AG10803 (cell line): Measurements from ENCODE around the gene PDGFRB.

Experiments used
- DNase-seq: peaks from one replicate; pipeline ENCODE4 v3.0.0; 2010; ENCODE audit warnings: low read depth
- H3K4me3 ChIP-seq: 2 replicates; pipeline ENCODE4 v1.5.1; 2011; ENCODE audit warnings: mild to moderate bottlenecking, low read length, control low read depth
- TF ChIP-seq, protein P1 (sequence below): conservative IDR thresholded peaks from 2 replicates; pipeline ENCODE4 v1.5.1; 2011; ENCODE audit warnings: mild to moderate bottlenecking, low read length, control low read depth, inconsistent platforms

PDGFRB gene

DNA sequence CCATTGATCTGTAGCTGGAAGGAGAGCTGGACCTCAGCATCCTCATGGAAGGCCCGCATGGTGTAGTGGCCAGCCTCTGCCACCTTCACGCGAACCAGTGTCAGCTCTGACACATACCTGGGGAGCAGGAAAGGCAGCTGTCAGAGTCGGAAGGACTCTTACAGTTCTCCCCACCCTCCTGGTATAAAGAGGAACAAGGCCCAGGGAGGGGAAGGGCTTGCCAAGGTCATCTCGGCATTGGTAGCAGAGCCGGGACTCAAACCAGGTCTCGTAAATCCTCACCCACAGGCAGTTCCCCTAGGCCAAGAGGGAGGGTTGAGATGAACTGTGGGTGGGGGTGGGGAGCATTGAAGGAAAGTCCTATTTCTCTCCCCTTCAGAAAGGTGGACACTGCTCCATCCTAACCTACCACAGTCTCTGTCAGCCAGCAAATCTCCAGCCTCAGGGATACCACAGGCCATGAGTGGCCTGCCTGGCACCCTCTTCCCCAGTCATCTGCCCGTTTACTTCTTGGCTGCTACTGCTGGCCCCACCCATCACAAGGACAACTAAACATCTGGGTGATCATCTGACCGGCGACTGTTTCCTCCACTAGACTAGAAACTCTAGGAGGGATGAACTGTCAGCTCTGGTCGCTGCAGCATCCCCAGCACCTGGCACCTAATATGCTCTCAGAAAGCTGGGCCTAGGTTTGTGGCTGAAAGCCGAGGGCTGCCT, 23.5 kb downstream of the PDGFRB start:
- DNase-seq = peak; percentile 68
- TF ChIP-seq, protein P1, sequence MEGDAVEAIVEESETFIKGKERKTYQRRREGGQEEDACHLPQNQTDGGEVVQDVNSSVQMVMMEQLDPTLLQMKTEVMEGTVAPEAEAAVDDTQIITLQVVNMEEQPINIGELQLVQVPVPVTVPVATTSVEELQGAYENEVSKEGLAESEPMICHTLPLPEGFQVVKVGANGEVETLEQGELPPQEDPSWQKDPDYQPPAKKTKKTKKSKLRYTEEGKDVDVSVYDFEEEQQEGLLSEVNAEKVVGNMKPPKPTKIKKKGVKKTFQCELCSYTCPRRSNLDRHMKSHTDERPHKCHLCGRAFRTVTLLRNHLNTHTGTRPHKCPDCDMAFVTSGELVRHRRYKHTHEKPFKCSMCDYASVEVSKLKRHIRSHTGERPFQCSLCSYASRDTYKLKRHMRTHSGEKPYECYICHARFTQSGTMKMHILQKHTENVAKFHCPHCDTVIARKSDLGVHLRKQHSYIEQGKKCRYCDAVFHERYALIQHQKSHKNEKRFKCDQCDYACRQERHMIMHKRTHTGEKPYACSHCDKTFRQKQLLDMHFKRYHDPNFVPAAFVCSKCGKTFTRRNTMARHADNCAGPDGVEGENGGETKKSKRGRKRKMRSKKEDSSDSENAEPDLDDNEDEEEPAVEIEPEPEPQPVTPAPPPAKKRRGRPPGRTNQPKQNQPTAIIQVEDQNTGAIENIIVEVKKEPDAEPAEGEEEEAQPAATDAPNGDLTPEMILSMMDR = no peak
- H3K4me3 ChIP-seq = no peak overlapping the region

GRCh38 chr5:150131461-150131860, 24.2 kb downstream of the PDGFRB start:
- H3K4me3 ChIP-seq = no peak overlapping the region
- peak; percentile 57 for DNase-seq
- TF ChIP-seq, protein P1 = no peak

DNA sequence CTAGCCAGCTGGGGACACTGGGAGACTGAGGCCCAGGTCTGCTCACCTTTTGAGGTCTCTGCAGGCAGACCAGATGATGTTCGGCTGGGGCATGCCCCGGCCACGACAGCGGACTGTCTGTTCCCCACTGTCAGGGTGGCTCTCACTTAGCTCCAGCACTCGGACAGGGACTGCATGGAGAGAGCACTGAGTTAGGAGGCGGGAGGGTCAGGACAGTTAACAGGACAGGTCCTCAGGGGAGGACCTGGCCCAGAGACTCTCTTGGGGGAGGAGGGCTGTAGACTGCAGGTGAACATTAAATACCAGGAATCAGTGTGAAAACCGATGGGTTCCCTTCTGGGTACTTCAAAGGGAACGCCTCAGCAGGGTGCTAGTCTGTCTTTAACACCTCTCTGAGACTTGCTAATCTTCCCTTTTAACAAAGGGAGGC, 25.1 kb downstream of the PDGFRB start:
- H3K4me3 ChIP-seq = no peak overlapping the region
- no peak for DNase-seq
- TF ChIP-seq, protein P1 = no peak

DNA sequence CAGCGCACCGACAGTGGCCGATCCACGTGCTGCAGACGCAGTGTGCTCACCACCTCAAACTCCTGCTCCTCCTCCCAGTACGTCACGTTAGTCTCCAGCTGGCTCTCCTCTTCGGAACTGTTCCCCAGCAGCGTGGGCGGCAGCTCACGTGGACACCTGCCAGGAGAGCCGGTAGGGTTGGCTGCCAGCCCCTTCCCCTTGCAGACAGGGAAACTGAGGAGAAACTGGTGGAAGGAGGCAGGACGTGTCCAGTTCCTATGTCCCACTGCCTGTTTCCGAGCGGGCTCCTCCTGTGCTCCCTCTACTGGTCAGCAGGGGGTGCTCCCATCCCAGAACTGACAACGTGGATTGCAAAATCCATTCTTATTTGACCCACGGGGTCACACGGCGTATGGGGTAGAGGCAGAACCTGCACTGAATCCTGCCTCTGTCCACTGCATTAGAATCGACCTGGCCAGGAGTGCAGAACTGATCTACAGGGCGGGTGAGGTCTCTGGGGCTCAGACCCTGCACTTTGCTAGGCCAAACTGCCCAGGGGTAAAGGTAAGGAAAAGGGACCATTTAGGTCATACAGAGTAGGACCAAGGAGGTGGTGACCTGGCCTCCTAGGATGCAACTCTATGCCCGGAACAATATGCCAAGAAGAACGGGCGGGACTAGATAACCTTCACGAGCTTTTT, 25.7 kb downstream of the PDGFRB start:
- peak; percentile 70 for DNase-seq
- H3K4me3 ChIP-seq = no peak overlapping the region
- TF ChIP-seq, protein P1 = peak; percentile 95

- no peak overlapping the region for H3K4me3 ChIP-seq
- TF ChIP-seq, protein P1 = no peak
- no peak for DNase-seq
These were observed 26.2 kb downstream of the PDGFRB start for GRCh38 chr5:150129454-150129812.

GRCh38 chr5:150126921-150127265, 28.8 kb downstream of the PDGFRB start:
- TF ChIP-seq, protein P1 = no peak

More at GRCh38 chr5:150126921-150127265, 28.8 kb downstream of the PDGFRB start:
- DNase-seq = no peak
- no peak overlapping the region for H3K4me3 ChIP-seq
